ENCODE data around the gene CATSPER3.

CATSPER3 gene

DNA sequence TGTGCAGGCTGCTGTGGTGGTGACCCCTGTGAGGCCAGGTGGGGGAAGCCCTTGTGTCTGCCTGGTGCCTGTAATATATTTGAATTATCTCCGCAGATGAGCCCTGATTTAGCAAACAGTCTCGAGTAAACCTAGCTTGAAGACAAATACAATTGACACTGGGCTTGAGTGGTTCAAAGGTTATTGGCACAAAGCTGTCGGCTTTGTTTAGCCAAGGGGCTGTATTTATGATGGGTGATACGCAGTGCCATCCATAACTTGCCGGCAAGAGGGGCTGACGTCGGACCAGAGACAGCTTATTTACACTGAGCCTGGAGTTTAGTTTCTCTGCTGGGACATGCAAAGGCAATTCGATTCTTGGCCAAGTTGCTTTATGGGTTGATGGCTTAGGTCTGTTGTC is 86.3 kb downstream of the CATSPER3 start:
- H3K4me3 ChIP-seq, result no peak overlapping the region
- TF ChIP-seq, protein P1, sequence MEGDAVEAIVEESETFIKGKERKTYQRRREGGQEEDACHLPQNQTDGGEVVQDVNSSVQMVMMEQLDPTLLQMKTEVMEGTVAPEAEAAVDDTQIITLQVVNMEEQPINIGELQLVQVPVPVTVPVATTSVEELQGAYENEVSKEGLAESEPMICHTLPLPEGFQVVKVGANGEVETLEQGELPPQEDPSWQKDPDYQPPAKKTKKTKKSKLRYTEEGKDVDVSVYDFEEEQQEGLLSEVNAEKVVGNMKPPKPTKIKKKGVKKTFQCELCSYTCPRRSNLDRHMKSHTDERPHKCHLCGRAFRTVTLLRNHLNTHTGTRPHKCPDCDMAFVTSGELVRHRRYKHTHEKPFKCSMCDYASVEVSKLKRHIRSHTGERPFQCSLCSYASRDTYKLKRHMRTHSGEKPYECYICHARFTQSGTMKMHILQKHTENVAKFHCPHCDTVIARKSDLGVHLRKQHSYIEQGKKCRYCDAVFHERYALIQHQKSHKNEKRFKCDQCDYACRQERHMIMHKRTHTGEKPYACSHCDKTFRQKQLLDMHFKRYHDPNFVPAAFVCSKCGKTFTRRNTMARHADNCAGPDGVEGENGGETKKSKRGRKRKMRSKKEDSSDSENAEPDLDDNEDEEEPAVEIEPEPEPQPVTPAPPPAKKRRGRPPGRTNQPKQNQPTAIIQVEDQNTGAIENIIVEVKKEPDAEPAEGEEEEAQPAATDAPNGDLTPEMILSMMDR (IDR thresholded peaks at IDR 0.05), result no peak
- DNase-seq (ENCODE audit: low spot score), result no peak
- no peak overlapping the region for H3K27ac ChIP-seq

DNA sequence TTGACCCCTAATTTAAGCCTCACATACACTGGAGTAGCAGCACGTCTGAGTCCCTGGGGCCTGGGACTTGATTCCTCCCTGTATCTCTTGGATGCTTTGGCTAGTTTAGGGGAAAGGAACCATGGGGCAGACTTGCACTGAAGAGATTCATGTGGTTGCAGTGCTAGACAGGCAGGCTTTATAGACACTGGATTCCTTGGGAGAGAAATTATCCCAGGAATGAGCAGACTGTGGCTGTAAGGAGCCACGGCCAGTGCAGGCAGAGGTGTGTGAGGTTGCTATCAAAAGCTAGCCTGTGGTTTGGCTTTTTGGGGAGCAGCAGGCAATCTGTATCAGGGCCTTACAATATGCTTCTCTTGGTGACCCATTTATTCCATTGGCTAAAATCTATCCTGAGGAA is 86.8 kb downstream of the CATSPER3 start:
- DNase-seq (ENCODE audit: low spot score), result no peak
- H3K4me3 ChIP-seq, result no peak overlapping the region
- no peak overlapping the region for H3K27ac ChIP-seq
- TF ChIP-seq, protein P1 (IDR thresholded peaks at IDR 0.05), result no peak

GRCh38 chr5:135055396-135055795 is 87.7 kb downstream of the CATSPER3 start:
- TF ChIP-seq, protein P1 (IDR thresholded peaks at IDR 0.05), result no peak
- Histone ChIP-seq H3K27ac (no peak overlapping the region), H3K4me3 (no peak overlapping the region)
- no peak for DNase-seq (ENCODE audit: low spot score)

- Histone ChIP-seq H3K4me3 (no peak overlapping the region), H3K27ac (no peak overlapping the region)
- no peak for DNase-seq (ENCODE audit: low spot score)
- TF ChIP-seq, protein P1 (IDR thresholded peaks at IDR 0.05), result no peak
Measured at GRCh38 chr5:135056316-135057030, 88.8 kb downstream of the CATSPER3 start.

GRCh38 chr5:135057233-135057632 is 89.5 kb downstream of the CATSPER3 start:
- Histone ChIP-seq H3K27ac (no peak overlapping the region), H3K4me3 (no peak overlapping the region)
- TF ChIP-seq, protein P1 (IDR thresholded peaks at IDR 0.05), result no peak
- DNase-seq (ENCODE audit: low spot score), result no peak

GRCh38 chr5:135058331-135058732 is 90.6 kb downstream of the CATSPER3 start:
- no peak overlapping the region for H3K4me3 ChIP-seq
- H3K27ac ChIP-seq, result no peak overlapping the region
- no peak for DNase-seq (ENCODE audit: low spot score)

More at GRCh38 chr5:135058331-135058732, 90.6 kb downstream of the CATSPER3 start:
- TF ChIP-seq, protein P1 (IDR thresholded peaks at IDR 0.05), result no peak

Measured in coronary artery (tissue), 2 donors.